ENCODE measurements around the gene PPP1CA. TPM values are rescaled to one million over a fixed set of nuclear protein-coding genes. Genes with fewer than 3 reads are reported as not detected.

Gene PPP1CA
- total and polyA plus RNA-seq, 7 donors = 59.5 to 357 (median 87.0) TPM

DNA sequence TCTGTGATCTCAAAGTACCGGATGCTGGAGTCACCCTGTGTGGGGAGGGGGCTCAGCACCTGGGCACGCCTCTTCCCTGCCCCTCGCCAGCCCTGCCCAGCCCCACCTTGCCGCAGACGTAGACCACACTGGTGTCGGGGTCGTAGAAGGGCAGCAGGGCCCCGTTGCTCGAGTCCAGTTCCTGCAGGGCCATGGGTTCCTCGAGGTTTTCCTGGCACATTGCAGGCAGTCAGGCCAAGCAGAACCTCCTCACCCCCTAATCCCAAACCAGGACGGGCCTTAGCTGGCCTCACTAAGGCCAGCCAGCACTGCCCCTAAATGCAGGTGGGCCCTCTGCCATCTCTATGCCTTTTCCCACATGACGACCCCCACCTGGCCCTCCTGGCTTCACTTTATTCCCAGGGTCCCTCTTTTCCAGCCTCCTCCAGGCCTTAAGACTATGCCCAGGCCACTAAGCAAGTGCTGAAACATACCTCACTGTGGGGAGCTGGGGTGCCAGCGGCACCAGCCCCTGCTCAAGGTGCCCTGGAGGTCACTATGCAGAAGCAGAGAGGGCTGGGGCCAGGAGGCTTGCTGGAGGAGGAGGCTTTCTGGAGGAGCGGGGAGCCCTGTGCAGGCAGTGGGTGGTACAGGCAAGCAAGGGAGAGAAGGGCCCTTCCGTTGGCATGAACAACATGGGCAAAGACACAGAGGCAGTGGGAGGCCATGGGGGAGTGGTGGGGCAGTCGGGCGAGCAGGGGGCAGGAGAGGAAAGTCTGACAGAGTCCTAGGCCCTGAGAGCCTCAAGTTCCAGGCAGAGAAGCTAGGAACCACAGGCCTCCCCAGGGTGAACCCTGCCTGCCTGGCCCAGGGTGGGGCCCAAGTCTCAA is 38.8 kb upstream of the PPP1CA start:
- Histone ChIP-seq H3K36me3 (peaks cover 0 to 56% (median 20%) of the 10 kb centered on the region in 4 donors), H3K4me3 (no peak overlapping the region), H3K27ac (peak overlapping the region; percentile 32 to 53 (median 45)), H3K4me1 (peaks cover 0 to 48% (median 30%) of the 10 kb centered on the region in 4 donors), H3K27me3 (no peaks in the 10 kb centered on the region), H3K9me3 (no peaks in the 10 kb centered on the region)
- whole genome bisulfite sequencing, 2 donors = 71 to 80% methylated on average over 17 of the region's 17 CpGs
- intact Hi-C loops (cut with DNase I) = no loop called here
- no peak for DNase-seq
- TF ChIP-seq POLR2AphosphoS5 (IDR thresholded peaks at IDR 0.05) (no peak), EP300 (IDR thresholded peaks at IDR 0.05) (no peak), POLR2A (IDR thresholded peaks at IDR 0.05) (no peak)
- TF ChIP-seq, protein P1, sequence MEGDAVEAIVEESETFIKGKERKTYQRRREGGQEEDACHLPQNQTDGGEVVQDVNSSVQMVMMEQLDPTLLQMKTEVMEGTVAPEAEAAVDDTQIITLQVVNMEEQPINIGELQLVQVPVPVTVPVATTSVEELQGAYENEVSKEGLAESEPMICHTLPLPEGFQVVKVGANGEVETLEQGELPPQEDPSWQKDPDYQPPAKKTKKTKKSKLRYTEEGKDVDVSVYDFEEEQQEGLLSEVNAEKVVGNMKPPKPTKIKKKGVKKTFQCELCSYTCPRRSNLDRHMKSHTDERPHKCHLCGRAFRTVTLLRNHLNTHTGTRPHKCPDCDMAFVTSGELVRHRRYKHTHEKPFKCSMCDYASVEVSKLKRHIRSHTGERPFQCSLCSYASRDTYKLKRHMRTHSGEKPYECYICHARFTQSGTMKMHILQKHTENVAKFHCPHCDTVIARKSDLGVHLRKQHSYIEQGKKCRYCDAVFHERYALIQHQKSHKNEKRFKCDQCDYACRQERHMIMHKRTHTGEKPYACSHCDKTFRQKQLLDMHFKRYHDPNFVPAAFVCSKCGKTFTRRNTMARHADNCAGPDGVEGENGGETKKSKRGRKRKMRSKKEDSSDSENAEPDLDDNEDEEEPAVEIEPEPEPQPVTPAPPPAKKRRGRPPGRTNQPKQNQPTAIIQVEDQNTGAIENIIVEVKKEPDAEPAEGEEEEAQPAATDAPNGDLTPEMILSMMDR (IDR thresholded peaks at IDR 0.05) = no peak

DNA sequence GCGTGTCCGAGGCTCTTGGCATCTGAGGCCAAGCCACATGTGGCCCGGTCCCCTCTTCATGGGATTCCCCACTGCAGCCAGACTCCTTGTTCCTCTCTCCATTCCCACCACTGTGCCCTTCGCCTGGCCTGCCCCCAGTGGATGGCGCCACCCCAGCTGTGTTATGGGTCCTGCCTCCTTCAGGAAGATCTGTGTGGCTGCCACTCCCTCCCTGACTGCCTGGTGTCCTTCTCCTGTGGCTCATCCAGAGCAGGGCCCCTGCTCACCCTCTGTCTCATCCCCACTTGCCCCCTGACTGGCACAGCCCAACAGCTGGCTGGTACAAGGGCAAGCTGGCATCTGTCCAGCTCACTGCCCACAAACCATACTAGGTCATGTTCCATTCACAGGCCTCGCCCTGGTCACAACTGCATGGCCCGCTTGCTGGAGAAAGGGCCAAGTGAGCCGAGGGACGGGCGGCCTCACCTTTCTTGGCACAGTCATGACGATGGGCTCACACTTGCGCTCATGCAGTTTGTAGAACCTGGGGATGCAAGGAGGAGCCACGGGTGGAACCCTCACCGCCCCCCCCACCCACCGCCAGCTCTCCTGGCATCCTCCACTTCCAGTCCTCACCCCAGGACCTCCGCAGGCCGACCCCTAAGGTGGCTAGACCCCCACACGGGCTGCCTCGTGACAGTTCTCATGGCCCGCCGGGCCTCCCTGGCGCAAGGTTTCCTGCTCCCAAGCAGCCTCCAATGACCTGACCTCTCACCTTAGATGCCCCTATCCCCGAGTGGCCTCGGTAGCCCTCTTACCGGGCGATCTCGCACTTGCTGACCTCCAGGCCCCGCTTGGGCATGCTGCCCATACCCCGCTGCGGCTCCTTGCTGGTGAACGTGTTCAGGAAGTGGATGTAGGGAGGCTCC is 37.9 kb upstream of the PPP1CA start:
- Histone ChIP-seq H3K27me3 (no peaks in the 10 kb centered on the region), H3K4me1 (peaks cover 0 to 48% (median 31%) of the 10 kb centered on the region in 4 donors), H3K27ac (peak overlapping the region; percentile 32 to 53 (median 45)), H3K36me3 (peaks cover 0 to 65% (median 27%) of the 10 kb centered on the region in 4 donors), H3K4me3 (no peak overlapping the region), H3K9me3 (no peaks in the 10 kb centered on the region)
- DNase-seq = no peak
- WGBS, 2 donors = 74 to 75% methylated on average over 31 of the region's 31 CpGs
- TF ChIP-seq, protein P1 (IDR thresholded peaks at IDR 0.05) = no peak
- no peak for TF ChIP-seq EP300 (IDR thresholded peaks at IDR 0.05)
- TF ChIP-seq POLR2AphosphoS5 (IDR thresholded peaks at IDR 0.05) = no peak
- no peak for TF ChIP-seq POLR2A (IDR thresholded peaks at IDR 0.05)
- intact Hi-C loops (cut with DNase I) = no loop called here

DNA sequence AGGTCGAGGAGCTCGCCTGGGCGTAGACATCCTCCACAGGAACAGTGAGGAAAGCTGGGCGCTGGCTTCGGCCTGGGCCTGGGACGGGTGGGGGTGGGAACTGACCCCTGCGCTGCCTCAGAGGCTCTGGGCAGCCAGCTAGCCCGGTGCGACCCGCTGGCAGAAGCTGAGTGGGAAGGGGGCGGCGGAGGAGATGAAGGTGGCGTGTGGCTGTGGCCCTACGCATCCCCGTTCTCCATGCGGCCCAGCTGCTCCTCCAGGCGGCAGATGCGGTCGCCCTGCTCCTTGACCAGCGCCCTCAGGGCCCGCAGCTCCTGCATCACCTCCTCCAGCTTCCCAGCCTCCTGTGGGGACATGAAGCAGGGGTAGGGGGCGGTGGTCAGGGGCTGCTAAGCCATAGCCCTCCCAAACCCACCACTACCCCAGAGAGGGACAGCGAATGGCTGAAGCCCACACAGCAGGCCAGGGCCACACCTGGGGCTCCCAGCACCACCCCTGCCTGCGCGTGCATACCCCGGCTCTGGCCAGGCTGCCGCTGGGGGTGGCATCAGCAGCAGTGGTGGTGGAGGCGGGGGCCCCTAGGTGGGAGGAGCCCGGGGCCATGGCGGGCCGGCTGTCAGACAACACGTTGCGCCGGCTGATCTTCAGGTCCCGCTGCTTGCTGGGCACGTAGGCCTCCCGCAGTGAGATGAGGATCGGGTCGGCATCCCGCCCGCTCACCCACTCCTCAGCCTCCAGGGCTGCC is 36.7 kb upstream of the PPP1CA start:
- no peaks in the 10 kb centered on the region for H3K9me3 ChIP-seq
- intact Hi-C loops (cut with DNase I) = no loop called here
- peaks cover 3 to 77% (median 38%) of the 10 kb centered on the region in 4 donors for H3K36me3 ChIP-seq
- TF ChIP-seq EP300 (IDR thresholded peaks at IDR 0.05) (no peak), POLR2AphosphoS5 (IDR thresholded peaks at IDR 0.05) (no peak)
- TF ChIP-seq, protein P1 (IDR thresholded peaks at IDR 0.05) = no peak
- peaks cover 0 to 41% (median 27%) of the 10 kb centered on the region in 4 donors for H3K4me1 ChIP-seq
- WGBS, 2 donors = 76 to 80% methylated on average over 41 of the region's 41 CpGs
- no peaks in the 10 kb centered on the region for H3K27me3 ChIP-seq
- peak overlapping the region in 3 of 4 donors; percentile 32 to 53 (median 44) for H3K27ac ChIP-seq
- no peak overlapping the region for H3K4me3 ChIP-seq
- DNase-seq = no peak

DNA sequence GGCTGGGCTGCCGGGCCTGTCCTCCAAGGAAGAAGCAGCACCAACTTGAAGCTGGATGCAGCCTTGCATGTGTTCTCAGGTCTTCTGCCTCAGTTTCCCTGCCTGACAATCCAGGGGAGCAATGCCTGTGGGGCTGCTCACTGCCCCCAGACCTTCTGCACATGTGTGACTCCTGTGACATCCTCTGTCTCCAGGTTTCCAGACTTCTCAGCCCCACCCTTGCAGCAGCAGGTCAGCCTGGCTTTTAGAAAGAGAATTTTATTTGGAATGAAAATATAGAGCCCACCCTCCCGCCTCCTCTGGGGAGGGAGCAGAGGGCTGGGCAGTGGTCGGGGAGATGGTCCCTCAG is 36.1 kb upstream of the PPP1CA start:
- Histone ChIP-seq H3K36me3 (peaks cover 8 to 83% (median 44%) of the 10 kb centered on the region in 4 donors), H3K4me1 (peaks cover 0 to 38% (median 26%) of the 10 kb centered on the region in 4 donors), H3K4me3 (no peak overlapping the region), H3K27ac (no peak overlapping the region), H3K9me3 (no peaks in the 10 kb centered on the region), H3K27me3 (no peaks in the 10 kb centered on the region)
- intact Hi-C loops (cut with DNase I) = no loop called here
- 48 to 70% methylated on average over 3 of the region's 3 CpGs for WGBS, 2 donors
- DNase-seq = no peak
- TF ChIP-seq POLR2AphosphoS5 (IDR thresholded peaks at IDR 0.05) (no peak), EP300 (IDR thresholded peaks at IDR 0.05) (no peak), POLR2A (IDR thresholded peaks at IDR 0.05) (no peak)
- TF ChIP-seq, protein P1 (IDR thresholded peaks at IDR 0.05) = no peak

Data from sigmoid colon (tissue), 7 donors.